LoVo (cell line): ENCODE results near the gene ADAMTS2.

Experiments used
- DNase-seq: peaks from one replicate; pipeline ENCODE4 v3.0.0-alpha.2; 2016; ENCODE audit warnings: low spot score

The ADAMTS2 gene

GRCh38 chr5:179176571-179177230 lies 168.6 kb downstream of the ADAMTS2 start:
- no peak for DNase-seq

- no peak for DNase-seq
Measured at GRCh38 chr5:179176166-179176565, 169.1 kb downstream of the ADAMTS2 start.

DNA sequence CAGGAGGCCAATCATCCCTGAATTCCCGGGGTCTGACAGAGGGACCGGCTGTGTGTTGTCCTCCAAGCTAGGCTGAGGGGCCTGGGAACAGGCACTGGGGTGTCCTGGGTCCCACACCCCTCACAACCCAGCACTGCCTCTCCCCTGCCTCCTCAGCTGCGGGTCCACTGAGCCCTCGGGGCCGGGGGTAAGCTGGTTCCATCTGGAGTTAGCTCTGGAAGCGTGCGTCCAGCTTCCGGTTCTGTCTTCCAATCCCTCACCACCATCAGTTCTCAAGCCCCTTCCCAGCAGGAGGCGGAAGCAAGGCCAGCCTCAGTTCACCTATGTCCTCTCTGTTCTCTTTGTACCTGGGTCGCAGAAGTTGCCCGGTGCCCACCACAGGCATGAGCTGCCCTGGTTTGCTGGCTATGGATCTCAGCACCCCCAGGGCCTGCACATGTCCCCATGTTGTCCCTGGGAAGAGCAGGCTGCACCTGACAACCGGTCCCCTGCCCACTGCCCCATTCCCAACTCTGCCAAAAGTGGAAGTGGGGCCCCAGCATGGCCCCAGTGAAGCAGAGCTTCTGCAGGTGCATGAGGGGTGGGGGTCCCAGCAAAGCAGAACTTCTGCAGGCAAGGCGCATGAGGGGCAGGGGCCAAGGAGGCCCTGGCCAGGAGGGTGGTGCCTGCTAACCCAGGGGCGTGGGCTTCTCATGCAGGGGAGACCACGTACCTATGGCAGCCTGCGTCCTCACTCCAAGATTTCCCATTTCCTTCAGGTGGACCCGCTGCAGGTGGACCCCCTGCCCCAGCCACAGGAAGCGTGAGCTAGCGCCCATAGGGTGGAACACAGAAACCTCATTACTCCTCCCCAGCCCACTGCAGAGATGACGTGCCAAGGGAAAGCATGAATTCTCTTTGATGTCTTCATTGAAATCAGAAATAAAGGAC lies 173.2 kb downstream of the ADAMTS2 start:
- DNase-seq = no peak

- no peak for DNase-seq
Measured at GRCh38 chr5:179171251-179171815, 173.9 kb downstream of the ADAMTS2 start.

DNA sequence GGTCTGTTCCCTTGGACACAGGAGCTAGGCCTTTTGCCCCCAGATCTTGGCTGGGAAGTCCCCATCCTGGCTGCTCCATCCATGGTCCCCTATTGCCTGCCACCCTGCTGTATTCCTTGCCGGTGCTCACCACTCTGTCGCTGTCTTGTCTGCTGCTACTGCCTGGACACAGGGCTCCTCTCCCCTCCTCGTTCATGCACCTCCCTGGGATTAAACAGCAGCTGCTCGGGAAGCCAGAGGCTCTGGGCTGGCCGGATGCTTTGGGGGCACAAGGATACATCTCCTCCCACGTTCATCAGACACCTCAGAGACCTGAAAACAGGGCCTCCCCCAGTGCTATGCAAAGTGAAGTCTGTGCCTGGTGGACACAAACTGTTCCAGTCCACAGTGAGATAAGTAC lies 174.7 kb downstream of the ADAMTS2 start:
- no peak for DNase-seq

- no peak for DNase-seq
Measured at GRCh38 chr5:179169836-179170235, 175.4 kb downstream of the ADAMTS2 start.

DNA sequence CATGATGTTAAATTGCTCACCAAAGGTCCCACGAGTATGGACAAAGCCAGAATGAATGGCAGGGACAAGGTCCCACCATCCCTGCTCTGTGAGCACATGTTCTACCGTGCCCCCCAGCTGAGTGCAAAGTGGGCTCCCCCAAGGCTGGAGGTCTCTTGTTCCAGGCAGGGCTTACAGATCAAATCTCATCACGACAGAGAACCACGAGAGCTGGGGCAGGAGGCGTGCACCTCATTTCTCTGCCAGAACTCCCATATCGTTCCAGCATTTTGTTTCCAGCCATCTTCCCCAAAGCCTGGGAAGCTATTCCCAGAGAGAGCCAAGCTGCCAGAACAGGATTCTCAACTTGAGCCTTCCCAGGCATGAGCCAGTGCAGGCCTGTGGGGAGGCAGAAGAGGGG lies 176.6 kb downstream of the ADAMTS2 start:
- no peak for DNase-seq

- no peak for DNase-seq
Measured at GRCh38 chr5:179167871-179168451, 177.3 kb downstream of the ADAMTS2 start.

DNA sequence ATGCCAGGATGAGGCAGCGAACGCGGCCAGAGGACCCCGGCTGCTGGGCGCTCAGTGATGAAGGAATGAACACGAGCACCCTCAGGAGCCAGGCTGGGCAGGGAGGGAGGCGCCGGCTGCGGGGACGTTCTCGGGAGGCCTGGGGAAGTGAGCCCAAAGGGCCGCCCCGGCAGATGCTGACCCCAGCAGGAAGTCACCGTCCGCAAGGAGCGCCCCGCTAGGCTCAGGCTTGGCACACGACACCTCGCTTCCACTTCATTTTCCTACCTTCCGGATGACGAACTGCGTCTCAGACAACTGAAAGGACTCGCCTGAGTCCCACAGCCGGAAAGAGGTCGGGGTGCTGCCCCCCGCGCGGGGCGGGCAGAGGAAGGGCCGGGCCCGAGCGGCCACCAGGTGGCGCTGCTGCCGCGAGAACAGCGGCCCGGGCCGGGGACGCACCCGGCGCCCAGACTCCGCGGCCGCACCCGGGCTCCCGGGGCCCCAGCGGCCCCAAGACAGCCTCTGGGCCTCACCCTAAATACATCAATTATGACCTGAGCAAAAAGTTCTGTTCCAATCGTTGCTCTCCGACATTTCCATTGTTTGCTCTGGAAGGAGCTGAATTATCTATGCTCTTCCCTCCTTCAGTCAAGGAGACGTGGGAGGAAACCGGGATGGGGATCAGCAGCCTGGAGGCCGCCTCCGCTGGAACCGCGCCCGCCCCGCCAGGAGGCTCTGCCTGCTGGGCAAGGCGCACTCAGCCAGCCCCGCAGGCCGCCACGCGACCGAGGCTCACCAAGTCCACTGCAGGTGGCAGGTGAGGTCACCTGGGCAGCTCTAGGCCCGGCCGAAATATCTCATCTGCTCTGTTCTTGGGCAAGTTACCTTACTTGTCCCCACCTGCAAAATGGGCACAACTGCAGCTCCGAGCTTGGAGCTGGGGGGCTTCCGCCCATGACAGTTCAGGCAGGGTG lies 178.1 kb downstream of the ADAMTS2 start:
- DNase-seq = peak; percentile 41

DNA sequence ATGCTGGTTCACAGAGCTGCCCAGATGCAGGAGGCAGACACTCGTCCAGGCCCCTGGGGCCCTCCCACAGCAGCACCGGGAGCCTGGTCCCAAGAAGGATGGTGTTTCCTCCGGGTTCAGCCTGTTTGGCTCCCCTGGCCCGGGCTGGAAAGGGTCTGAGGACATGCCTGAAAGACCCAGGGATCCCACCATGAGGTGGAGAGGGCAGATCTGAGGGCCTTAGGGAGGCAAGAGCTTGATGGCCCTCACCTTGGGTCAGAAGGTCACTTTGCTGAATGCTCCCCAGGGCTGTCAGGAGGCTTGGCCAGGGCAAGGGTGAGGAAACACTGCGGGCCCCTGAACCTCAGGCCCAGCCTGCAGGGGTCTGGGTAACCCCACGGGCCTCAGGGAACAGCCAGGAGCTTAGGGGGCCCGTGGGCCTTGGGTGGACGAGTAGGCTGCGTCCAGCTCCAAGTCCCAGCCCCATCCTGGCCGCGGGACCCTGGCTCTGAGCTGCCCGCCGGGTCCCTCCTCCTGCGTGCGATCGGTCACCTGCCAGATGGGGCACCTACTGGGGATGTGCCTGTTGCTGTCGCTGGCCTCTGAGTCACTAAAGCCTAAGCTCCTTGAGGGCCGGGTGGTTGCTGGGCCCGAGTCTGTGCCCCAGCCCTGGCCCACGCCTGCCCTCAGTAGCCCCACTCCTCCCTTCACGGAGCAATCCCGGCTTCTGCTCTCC lies 178.9 kb downstream of the ADAMTS2 start:
- DNase-seq = no peak

GRCh38 chr5:179165421-179166170 lies 179.7 kb downstream of the ADAMTS2 start:
- no peak for DNase-seq

DNA sequence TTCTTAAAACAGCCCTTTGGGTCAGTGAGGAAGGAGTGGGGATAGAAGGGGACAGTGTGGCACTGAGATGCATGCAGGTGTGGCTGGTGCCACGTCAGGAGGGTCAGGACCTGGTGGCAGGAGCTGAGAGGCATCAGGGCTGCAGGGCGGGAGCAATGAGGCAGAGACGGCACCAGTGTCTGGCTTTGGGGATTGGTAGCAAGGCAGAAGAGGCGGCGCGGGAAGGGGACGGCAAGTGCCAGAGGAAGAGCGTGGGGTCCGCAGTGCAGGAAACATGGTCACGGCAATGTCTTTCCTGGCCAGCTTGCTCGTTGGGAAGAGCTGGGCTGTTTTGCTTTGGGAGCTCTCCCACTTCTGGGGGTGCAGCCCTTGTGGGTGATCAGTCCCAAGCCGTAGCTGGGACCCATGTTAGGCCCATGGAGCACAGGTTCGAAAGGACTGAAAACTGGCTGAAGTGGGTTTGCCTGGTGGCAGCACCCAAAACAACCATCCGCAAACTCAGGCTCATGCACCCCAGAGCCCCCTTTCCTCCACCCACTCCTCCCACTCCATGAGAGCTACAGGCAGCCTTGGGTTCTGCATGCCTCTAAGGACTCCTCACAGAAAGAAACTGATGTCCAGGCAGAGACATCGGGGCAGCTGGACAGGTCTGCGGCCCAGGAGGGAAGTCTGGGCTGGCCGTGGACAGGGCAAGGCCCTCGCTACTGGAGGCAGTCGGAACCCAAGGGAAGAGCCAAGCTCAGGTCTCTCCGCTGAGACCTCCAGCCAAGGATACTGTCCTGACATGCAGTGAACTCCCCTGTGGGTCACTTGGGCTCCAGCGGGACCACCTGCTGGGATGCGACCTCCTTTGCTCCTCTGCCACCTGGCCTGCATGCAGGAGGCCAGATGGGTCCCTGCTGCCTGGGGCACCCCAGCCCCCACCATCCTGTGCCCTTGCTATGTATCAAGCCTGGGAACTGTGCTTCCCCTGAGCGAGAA lies 180.6 kb downstream of the ADAMTS2 start:
- no peak for DNase-seq

GRCh38 chr5:179163236-179164155 lies 181.8 kb downstream of the ADAMTS2 start:
- DNase-seq = no peak

DNA sequence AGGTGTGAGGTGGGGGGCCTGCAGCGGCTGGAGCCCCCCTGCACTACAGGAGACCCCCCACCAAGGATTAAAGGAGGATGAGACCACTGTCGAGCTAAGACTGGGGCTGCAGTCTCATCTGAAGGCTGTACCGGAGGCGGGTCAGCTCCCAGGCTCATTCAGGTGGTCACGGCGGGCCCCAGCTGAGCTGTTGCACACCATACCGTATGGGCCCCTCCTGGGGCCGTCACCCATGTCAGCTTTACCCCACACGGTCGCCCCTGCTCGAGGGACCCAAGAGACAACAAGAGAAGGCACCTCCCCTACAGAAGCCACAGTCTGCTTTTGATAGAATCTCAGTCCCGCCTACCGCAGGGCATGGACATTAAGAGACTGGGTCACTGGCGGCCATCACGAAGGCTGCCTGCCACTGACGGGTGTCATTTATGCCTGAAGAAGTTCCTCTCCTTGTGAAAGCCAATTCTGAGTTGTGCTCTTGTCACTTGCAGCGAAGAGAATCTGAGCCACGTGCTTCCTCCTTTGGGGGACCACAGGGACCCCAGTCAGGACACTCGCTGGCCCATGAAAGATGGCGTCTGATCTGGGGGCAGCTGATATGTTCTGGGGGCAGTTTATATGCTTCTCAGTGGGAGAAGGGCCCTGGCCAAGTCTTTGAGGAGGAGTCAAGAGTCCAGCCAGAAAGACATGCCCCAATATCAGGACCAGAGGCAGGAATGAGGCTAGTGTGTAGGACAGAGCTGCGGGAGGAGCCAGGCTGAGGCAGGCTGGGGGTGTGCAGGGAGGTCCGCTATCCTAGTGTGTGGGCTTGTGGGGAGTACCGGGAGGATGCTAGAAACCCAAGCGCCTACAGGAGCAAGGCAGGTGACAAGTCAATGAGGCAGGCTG lies 182.7 kb downstream of the ADAMTS2 start:
- no peak for DNase-seq

DNA sequence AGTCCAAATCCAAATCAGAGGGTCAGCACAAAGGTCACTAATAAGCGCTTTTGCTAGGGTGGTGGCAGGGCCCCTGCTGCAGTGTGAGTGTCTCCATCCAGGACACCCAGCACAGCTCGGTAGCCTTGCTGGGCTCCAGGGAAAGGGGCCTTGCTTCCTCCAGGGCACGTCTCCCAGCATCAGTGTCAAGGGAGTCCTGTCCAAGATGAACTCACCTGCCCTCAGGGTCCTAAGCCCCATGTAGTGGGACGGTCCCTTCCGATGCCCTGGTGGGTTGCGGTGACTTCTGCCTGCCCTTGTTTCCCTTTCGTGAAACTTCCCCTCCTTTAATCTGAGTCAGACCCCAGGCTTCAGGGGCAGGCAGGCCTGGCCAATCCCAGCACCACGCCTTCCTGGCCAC lies 183.4 kb downstream of the ADAMTS2 start:
- DNase-seq = no peak

DNA sequence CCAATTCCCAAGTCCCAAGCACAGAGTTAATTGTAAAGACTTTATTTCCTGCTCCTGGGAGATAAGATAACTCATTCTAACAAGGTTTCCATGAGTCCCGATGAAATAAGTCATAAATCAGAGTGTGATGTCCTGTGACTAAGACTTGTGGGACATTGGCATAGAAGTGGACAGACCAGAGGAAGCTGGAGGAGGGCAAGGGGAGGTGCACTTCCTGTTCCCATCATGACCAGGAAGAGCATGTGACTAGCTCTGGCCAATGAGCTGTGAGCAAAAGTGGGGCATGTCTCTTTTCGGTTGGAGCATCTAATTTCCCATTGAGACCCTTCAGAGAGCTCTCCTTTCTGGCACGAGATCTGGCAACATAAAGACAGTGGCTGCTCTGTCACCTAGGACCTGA lies 184.7 kb downstream of the ADAMTS2 start:
- no peak for DNase-seq

DNA sequence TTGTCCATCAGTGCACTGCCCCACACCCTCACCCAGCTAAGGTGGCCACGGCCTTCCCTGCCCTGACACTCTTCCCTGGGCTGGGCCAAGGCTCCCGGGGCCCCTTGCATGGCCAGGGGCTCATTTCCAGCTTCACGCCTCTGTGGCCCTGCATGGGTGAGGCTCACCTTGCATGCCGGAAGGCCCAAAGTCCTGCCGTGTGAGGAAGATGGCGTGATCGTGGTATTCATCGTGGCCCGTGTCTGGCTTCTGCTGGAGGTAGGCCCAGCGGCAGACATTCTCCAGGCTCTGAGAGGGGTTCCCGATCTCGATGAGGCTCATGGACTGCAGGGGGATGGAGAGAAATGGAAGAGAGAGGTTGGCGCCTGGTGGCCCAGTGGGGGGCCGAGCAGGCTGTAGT lies 186.7 kb downstream of the ADAMTS2 start:
- DNase-seq = no peak
